ENCODE data around the gene NAPEPLD. TPM values are rescaled to one million over a fixed set of nuclear protein-coding genes. Genes with fewer than 3 reads are reported as not detected.

The NAPEPLD gene
- total RNA-seq, 4 donors from 2014 or later: 51.9 to 179 (median 81.8) TPM

GRCh38 chr7:103073989-103074518 is 74.8 kb downstream of the NAPEPLD start:
- in situ Hi-C loops (cut with MboI; ENCODE audit: low pct_ligation_motif_present in 1 of 4, low pct_unique_long_range_greater_than_20kb in 1 of 4, low sequenced_read_pairs in 3 of 4) (loop anchor here in 3 of 4 donors (25.0 kb wide), 1 partner anchor 312 kb away; no protein-coding TSS in a partner anchor), intact Hi-C loops (cut with DNase I; ENCODE audit: low total_unique reads) (no loop called here)
- H3K36me3 ChIP-seq: no peaks in the 10 kb centered on the region
- WGBS, 2 donors (ENCODE audit: low coverage in 1 of 2): 0 to 16% methylated on average over 5 to 6 of the region's 6 CpGs
- H3K27ac ChIP-seq: peak overlapping the region; percentile 93 to 95 (median 94)
- DNase-seq: peak; percentile 18
- peak overlapping the region; percentile 67 to 85 (median 74) for H3K4me3 ChIP-seq
- no peaks in the 10 kb centered on the region for H3K9me3 ChIP-seq
- H3K4me1 ChIP-seq: peaks cover 15 to 24% (median 21%) of the 10 kb centered on the region in 4 donors
- TF ChIP-seq POLR2A (IDR thresholded peaks at IDR 0.05) (no peak), CTCF (IDR thresholded peaks at IDR 0.05) (no peak), POLR2AphosphoS5 (IDR thresholded peaks at IDR 0.05) (no peak), EP300 (IDR thresholded peaks at IDR 0.05; ENCODE audit: low read depth) (no peak)
- H3K27me3 ChIP-seq: no peaks in the 10 kb centered on the region

GRCh38 chr7:103071000-103071399 is 77.9 kb downstream of the NAPEPLD start:
- in situ Hi-C loops (cut with MboI; ENCODE audit: low pct_ligation_motif_present in 1 of 4, low pct_unique_long_range_greater_than_20kb in 1 of 4, low sequenced_read_pairs in 3 of 4) (loop anchor here in 3 of 4 donors (25.0 kb wide), 1 partner anchor 309 kb away; no protein-coding TSS in a partner anchor), intact Hi-C loops (cut with DNase I; ENCODE audit: low total_unique reads) (no loop called here)
- no peak overlapping the region for H3K4me3 ChIP-seq
- no peaks in the 10 kb centered on the region for H3K36me3 ChIP-seq
- 82 to 91% methylated on average over 2 of the region's 2 CpGs for WGBS, 2 donors (ENCODE audit: low coverage in 1 of 2)
- no peak overlapping the region for H3K27ac ChIP-seq
- H3K4me1 ChIP-seq: peaks cover 6 to 14% (median 12%) of the 10 kb centered on the region in 4 donors
- TF ChIP-seq CTCF (IDR thresholded peaks at IDR 0.05) (no peak), POLR2A (IDR thresholded peaks at IDR 0.05) (no peak), EP300 (IDR thresholded peaks at IDR 0.05; ENCODE audit: low read depth) (no peak), POLR2AphosphoS5 (IDR thresholded peaks at IDR 0.05) (no peak)
- no peaks in the 10 kb centered on the region for H3K27me3 ChIP-seq
- no peaks in the 10 kb centered on the region for H3K9me3 ChIP-seq
- DNase-seq: no peak

GRCh38 chr7:103068414-103069403 is 80.2 kb downstream of the NAPEPLD start:
- H3K27ac ChIP-seq: no peak overlapping the region

More at GRCh38 chr7:103068414-103069403, 80.2 kb downstream of the NAPEPLD start:
- H3K4me1 ChIP-seq: peaks cover 3 to 5% (median 3%) of the 10 kb centered on the region in 4 donors
- DNase-seq: no peak
- no peaks in the 10 kb centered on the region for H3K27me3 ChIP-seq
- no peaks in the 10 kb centered on the region for H3K9me3 ChIP-seq
- intact Hi-C loops (cut with DNase I; ENCODE audit: low total_unique reads) (no loop called here), in situ Hi-C loops (cut with MboI; ENCODE audit: low pct_ligation_motif_present in 1 of 4, low pct_unique_long_range_greater_than_20kb in 1 of 4, low sequenced_read_pairs in 3 of 4) (loop anchor here in 3 of 4 donors (25.0 kb wide), 1 partner anchor 306 kb away; no protein-coding TSS in a partner anchor)
- H3K4me3 ChIP-seq: no peak overlapping the region
- TF ChIP-seq POLR2A (IDR thresholded peaks at IDR 0.05) (no peak), CTCF (IDR thresholded peaks at IDR 0.05) (no peak), EP300 (IDR thresholded peaks at IDR 0.05; ENCODE audit: low read depth) (no peak), POLR2AphosphoS5 (IDR thresholded peaks at IDR 0.05) (no peak)
- 92 to 93% methylated on average over 8 to 23 of the region's 23 CpGs for WGBS, 2 donors (ENCODE audit: low coverage in 1 of 2)
- H3K36me3 ChIP-seq: no peaks in the 10 kb centered on the region
